GM19468 (cell line): ENCODE data around the gene GLRX.
A peak's percentile ranks its signal among the peaks of the same experiment; 100 is the strongest.

Experiments
- ATAC-seq: cut with Tn5 transposase; IDR thresholded peaks from one replicate; pipeline ENCODE4 v1.9.1; 2021; ENCODE audit warnings: mild to moderate bottlenecking, moderate library complexity, moderate number of reproducible peaks; ENCODE audit not compliant: unreplicated experiment; ENCODE audit errors: extremely low read depth

Gene GLRX, protein sequence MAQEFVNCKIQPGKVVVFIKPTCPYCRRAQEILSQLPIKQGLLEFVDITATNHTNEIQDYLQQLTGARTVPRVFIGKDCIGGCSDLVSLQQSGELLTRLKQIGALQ

DNA sequence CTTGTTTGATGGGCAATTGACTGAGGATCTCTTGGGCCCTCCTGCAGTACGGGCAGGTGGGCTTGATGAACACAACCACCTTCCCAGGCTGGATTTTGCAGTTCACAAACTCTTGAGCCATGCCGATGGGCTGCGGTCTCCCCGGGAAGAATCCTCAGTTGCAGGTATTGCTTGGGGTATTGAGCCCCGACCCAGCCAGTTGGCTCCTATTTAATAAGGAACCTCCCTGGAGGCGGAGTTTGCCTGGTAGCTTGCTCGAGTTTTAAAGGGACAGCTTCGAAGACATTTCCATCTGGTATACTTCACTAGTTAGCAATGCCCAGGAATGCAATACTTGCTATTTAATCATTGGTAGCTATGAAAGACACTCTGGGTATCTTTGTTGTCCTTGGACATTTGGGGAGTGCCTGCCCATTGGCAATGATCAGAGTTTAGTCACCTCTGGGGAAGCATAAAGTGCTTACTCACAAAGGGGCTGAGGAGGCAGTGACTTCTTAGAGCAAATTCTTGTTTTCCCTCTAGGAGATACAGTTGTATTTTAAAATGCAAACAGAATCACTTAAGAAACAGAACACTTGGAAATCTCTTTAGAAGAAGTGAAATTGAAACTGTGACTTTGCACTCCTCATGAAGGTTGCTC is at the start of gene GLRX:
TSS of gene GLRX (minus strand) at position 185 of the 640 bp plus-strand sequence. CDS start at position 121, 64 bp downstream.
- ATAC-seq, result no peak

DNA sequence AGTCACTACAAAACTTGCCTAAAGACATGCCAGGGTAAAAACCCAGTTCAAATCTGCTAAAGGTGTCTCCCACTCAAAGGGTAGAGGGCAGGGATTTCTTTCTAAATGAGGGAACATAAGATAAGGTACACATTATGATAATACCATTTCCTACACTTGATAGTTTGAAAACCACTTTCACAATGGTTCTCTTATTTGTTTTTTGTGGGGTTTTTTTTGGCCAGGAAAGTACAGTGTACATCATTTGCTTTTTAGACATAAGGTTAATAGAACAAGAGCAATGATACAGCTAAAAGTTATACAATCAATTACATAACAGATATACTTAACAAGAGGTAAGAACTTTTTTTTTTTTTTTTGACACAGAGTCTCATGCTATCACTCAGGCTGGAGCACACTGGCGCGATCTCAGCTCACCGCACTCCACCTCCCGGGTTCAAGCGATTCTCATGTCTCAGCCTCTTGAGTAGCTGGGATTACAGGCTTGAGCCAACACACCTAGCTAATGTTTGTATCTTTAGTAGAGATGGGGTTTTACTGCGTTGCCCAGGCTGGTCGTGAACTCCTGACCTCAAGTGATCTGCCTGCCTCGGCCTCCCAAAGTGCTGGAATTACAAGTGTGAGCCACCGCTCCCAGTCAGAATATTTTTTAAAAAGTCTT is 48.8 kb upstream of the GLRX start:
- no peak for ATAC-seq

DNA sequence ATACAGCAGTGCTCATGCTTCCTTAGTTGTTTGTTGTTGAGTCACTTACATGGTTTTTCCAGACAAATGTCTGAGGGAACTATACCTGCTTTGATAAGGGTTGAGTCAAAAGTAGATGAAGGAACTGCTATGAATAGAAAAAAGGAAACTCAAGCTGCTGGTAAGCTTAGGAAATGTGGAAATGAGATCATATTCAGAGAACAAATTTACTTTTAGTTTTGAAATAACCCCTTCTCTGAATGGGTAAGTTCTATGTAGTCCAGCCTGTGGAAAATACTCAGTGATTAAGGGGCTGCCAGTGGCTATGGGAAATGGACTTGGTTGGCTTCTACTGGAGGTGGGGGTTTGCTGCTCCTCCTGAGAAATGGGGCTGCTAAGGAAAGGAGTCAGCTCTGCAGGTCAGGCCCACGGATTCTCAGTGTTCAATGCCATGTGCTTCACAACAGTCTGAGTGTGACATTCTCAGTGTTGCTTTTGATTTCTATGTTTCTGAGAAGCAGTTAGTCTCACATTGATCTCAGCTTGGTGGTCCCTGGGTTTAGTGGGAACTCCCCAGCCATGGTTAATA is 47.7 kb upstream of the GLRX start:
- ATAC-seq, result peak; percentile 28

DNA sequence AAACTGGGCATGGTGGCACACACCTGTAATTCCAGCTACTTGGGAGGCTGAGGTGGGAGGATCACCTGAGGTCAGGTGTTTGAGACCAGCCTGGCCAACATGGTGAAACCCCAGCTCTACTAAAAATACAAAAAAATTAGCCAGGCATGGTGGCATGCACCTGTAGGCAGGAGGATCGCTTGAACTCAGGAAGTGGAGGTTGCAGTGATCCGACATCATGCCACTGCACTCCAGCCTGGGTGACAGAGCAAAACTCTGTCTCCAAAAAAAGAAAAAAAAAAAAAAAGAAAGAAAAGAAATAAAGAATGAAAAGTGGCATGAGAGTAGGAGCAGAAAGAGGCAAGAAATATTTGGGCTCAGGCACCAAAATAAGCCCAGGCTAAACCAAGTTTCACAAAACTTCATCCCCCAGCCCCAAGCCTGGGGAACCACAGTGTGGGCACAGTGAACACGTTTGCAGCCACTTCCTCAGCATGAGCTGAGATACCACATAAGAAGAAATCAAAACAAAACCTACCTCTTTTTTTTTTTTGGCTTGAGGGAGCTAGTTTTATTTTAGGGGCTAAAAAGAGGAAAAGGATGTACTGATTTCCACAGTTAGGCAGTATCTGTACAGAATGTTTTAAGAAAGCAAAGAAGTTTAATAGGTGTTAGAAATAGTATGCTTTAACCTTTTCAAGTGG is 46.8 kb upstream of the GLRX start:
- ATAC-seq, result peak; percentile 27

- no peak for ATAC-seq
Observed at GRCh38 chr5:95868136-95868535, 45.6 kb upstream of the GLRX start.

GRCh38 chr5:95866435-95867040 is 44.0 kb upstream of the GLRX start:
- ATAC-seq, result no peak

DNA sequence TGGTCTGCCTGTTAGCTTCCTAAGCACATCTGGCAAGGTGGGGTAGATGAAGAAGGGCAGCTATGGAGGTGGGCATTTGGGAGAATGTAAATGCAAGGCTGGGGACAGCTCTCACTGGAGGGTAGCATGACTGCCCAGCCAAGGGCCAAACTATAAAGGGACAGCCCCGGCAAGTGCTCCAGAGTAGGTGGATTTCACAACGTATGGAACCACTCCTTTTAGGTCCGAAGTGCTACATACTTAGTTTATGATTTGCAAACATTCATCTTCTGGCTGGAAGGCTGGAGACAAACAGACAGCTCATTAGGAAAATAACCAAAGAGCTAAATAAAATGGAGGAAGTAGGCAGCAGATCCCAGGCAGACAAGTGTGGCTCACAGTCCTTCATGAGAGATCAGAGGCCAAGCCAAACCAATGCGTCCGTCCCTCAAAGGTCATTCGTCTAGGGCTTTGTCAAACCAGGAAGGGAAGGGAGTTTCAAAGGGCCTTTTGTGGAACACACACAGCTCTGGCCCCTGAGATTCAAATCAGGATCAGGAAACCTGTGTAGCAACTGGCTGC is 42.5 kb upstream of the GLRX start:
- no peak for ATAC-seq

DNA sequence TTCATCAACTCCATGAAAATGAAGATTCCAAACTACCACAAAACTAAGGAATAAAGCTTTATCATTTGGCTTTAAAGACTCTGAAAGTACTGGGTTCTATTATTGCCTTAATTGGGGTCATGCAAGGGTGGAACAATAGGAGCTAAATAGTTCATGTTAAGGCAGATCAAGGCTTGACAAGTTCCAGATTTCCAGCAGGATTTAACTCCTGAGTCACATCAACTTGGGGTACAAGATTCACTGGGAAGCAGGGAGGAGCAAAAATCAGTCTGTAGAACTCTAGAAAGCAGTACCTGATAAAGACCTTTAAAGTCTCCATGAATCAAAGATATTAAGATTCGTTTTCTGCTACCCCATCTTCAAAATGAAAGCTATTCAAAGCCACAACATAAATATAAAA is 41.9 kb upstream of the GLRX start:
- ATAC-seq, result no peak

GRCh38 chr5:95863383-95863757 is 40.8 kb upstream of the GLRX start:
- no peak for ATAC-seq

DNA sequence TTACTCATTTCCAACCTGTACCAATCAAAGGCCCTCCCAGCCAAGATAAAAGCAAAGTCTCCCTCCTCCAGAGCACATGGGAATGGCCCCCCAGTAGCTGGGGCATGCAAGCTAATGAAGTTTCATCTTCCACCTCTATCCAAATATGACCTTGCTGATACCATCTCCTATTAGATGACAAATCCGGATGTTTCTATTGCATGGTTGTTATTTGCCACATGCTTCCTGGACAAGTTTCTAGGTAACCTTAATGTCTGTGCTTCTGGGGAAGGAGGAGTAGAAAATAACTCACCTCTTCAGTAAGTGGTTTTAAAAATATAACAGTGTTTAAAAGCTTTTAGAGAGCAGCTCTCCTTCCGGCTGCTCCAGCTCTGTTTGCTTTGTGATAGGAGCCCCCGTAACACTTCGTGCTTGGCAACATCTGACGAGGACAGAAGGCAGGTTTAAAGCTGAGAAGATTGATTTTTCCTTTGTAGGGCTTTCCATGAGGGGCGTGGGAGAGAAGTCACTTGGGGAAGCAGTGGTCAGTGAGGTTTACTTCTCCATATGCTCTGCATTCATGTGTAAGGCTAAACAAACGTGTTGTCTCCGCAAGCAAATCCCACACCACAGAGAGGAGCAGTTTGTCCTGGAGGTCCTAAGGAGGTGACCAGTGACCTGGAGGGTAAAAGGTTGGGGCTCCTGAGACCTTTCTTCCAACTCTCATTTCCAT is 40.3 kb upstream of the GLRX start:
- ATAC-seq, result no peak

DNA sequence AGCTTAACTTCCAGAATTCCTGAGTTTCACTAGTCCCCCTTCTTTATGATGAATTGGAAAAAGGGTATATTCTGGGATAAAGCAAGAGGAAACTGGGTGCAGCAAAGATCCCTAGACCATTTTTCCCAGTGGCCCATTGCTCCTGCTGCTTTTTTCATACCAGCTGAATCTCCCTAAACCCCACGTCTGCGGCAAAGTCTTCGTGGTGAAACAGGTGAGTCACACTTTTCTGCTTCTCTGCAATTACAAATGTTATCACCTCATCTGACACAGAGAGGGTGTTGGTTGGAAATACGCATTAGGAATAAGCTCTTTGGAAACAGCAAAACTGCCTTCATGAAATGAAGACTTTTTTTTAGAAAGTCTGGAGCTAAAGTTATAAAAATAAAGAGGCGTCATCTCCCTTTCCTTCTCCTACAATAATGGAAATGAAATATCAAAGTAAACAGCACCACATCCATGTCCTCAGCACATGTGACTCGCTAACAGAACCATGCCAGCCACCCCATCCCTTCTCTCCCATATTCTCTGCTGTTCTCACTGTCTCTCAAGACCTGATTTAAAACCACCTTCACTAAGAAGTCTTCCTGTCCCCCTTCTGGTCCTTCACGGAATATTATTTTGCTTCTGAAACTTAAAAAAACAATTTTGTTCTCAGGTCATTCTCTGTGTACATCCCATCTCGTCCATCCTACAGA is 39.5 kb upstream of the GLRX start:
- ATAC-seq, result no peak

DNA sequence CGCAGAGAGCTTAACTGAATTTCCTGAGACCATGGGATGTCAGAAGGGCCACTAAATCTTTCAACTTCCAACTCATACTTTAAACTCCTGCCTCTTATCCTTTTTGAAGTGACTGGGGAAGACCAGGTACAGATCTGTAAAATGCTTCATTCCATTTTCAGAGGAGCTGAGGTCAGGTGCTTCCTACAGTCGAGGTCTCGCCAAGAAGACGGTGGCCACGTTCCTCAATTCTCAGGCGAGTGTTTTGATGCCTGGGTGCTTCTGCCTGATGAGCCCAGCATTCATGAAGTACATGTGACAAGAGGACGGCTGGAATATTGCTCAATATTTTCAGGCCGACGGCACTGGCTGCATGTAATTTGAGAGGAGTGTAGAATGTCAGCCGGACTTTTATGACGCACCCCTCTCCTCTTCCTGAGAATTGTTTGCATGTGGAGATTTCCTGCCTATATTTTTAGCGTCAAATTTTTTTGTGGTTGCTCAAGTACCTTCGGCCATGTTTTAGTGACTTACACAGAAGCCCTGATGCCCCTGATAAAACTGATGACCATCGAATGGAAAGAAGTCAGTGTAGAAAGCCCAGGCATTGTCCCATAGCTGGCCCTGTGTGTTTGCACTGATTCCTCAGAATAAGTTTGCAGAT is 38.8 kb upstream of the GLRX start:
- ATAC-seq, result no peak

DNA sequence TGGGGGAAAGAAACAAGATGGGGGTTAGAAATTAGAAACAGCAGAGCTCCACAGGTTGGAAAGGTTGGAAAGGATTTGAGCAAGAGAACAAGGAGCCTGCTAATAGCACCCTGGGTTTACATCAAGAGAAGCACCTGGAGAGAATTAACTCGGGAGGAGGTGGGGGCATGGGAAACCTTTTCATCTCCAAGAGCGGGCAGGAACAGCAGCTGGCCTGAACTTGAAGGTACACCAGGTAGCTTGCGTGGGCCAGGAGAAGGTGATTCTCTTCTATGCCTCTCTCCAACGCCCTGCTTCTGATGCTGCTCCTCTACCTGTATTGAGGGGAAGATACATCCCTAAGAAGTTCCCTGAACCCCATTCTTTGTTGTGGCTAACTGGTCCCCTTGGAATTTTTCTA is 37.1 kb upstream of the GLRX start:
- ATAC-seq, result no peak

DNA sequence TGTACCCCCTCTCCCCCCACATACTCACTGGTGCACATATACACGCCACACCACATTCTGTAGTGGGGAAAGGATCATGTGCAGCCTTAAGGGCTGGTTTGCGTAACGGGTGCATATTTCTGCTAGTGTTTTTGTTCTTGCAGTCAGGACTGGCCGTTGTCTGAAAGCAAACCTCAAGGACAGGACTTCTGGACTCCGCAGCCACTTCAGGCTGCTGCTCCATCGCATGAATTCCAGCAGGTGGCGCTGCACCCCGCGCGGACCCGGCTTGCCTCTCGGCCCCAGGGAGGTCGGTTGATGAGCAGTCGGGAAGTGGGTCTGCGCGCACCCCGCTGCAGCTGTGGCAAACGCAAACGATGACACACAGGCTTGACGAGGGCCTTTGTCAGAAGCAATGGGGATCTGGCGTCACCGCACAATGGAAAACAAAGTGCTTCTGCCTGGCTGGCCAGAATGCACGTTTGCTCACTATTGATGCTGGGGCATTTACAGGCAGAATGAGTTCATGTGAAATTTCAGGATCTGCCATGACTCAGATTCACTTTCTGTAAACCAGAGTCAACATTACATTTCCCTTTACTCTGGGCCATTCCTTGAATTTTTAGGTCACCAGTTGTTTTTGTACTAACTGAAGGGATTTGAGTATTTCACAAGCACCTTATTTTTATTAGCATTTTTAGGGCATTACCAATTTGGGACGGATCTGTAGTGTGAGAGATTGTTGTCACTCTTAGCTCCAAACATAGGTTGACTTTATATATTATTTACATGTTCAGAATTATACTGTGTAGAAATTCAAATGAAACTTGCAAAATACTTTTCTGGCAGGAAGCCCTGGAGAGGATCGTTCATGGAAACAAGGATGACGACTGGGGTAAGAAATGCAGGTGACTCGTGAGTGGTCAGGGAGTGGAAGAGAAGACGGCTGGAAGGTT is 36.4 kb upstream of the GLRX start:
- peak; percentile 76 for ATAC-seq

- ATAC-seq, result no peak
Observed at GRCh38 chr5:95858023-95858461, 35.5 kb upstream of the GLRX start.

GRCh38 chr5:95857185-95857945 is 34.8 kb upstream of the GLRX start:
- no peak for ATAC-seq

DNA sequence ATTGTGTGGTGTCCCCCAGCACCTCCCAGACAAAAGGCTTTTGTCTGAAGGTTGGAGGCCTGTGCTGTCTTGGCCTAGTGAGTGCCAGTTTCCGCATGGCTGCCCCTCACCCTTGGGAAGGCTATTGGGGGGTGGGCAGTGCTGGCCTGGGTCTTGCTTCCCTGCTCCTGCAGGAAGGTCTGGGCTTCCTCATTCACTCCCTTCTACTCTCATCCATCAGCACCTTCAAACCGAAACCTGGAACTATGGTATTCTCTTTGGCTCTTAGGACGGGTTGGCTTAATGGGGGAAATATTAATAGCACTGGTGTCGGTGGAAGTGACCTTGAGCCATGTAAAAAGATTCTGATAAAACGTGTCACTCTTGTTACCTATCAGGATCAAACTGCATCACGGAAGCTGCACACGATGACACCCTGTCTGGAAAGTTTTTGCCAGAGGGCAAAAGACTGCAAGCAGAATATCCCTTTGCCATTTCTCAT is 34.0 kb upstream of the GLRX start:
- no peak for ATAC-seq
